ENCODE measurements around the gene INPP4A.

INPP4A gene

DNA sequence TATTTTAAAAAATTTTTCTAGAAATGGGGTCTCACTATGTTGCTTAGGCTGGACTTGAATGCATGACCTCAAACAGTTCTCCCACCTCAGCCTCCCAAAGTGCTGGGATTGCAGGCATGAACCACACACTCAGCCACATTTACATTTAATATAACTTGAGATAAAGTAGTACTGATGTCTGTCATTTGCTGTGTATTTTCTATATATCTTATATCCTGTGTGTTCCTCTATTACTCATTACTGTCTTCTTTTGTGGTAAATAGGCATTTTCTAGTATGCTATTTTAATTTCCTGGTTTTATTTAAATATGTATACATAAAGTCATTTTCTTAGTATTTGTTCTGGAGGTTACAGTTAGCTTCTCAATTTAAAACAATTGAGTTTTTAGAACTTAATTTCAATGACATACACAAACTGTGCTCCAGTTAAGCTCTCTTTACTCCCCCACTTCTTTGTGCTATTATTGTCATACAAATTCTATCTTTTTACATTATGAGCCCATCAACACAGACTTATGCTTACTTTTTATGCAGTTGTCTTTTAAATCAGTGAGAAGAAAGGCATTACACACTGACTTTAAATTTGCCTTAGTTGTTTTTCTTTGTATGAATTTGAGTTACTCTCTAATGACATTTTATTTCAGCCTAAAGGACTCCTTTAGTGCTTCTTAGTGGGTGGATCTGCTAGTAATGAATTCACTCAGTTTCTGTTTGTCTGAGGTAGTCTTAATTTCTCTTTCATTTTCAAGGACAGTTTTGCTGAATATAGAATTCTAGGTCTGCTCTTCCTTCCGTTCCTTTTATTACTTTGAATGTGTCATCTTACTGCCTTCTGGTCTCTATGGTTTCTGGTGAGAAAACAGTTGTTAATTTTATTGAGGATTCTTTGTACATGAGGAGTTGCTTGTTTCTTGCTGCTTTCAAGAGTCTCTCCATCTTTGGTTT lies 6.2 kb upstream of the INPP4A start:
- DNase-seq = peak in 1 of 3 donors; percentile 37

DNA sequence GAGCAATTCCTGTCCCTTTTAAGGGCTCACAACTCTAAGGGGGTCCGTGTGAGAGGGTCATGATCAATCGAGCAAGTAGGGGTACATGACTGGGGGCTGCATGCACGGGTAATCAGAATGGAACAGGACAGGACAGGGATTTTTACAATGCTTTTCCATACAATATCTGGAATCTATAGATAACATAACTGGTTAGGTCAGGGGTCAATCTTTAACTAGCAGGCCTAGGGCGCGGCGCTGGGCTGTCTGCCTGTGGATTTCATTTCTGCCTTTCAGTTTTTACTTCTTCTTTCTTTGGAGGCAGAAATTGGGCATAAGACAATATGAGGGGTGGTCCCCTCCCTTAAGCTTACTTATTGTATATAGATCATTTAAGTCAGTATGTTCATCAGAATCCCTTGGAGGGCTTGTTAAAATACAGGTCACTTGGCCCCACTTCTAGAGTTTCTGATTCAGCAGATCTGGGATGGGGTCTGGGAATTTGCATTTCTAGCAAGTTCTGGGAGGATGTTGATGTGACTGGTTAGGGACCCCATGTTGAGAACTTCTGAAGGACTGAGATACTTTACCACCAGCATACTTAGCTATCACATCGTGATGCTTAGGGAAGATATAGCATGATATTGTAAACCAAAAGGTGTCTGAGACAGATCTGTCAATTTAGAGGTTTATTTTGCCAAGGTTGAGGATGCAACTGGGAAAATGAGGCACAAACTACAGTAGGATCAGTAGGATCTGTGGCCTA lies 2.8 kb upstream of the INPP4A start:
- no peak for DNase-seq

DNA sequence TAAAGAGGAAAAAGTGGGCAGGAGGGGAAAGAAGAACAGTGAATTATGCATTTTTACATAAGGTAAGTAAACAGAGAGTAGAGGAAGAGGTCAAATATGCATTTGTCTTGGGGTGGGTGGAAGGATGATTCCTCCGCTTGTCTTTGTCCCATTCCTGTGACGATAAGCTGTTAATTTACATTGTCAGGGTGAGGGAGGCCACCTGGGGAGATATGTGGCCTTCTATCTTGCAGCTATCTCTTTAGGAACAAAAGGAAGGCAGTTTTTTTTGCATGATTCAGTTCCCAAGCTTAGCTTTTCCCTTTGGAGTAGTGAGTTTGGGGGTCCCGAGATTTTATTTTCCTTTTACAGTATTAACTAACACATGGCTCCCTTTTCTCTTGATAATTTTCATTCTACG lies 2.2 kb upstream of the INPP4A start:
- no peak for DNase-seq

DNA sequence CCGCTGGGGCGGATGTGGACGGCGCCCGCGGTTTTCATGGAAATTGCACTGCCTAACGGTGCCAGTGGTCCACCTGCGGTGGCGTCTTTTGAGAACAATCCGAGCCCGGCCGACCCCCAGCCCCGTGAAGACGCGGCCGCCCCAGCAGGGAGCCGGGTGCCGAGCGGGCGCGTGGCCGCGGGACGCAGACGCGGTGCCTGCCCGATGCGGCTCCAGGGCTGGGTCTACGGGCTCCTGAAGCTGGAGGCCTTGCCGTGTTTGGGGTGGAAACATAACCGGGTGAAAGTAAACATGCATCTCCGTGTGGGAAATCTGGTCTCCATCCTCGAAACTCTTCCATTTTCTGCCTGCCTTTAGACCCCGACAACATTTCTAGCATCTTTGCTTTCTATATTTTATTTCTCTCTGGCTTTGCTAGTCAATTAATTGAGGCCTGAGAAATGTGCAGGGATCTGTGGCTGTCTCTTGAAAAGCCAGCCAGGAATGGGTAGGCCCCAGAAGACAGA lies 572 bp downstream of the INPP4A start:
- DNase-seq = peak in 1 of 3 donors; percentile 43

DNA sequence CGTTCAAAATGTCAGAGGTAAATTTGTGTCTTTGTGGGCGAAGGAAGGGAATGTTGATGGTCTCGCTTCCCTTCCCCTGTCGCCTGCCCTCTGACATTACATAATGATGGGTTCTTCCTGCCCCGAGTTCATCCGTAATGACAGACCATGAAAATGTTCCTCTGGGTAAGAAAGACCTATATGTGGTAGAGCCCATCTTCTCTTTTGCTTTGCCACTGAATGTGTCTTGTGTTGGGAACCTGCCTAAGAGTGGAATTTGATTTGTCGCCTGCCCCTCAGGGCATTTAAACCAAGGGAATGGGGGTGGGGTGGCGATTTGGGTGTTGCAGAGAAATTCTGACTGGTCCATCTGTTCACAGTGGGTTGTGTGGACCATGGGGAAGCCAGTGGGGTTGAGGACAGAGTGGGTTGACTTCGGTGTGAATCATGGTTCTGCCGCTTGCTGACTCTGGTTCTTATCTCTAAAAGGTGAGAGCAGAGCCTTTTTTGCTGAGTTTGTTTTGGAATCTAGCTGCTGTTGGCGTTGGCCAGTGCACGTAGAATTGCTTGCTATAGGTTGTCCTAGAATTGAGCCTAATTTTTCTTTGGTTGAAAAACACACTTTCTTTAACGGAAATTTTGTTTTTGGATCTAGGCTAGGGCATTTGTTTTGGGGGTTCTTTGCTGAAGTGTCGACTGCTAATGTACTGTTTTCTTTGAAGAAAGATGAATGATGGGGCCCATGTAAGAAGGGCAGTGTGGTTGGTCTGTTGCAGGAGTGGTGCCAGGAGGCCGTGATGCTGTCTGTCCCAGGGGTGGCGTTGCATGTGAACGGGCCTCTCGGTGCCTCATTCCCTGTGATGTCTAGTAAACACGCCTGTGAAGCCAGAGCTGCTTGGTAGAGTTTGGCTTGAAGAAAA lies 1.3 kb downstream of the INPP4A start:
- peak; percentile 44 to 59 (median 52) for DNase-seq

DNA sequence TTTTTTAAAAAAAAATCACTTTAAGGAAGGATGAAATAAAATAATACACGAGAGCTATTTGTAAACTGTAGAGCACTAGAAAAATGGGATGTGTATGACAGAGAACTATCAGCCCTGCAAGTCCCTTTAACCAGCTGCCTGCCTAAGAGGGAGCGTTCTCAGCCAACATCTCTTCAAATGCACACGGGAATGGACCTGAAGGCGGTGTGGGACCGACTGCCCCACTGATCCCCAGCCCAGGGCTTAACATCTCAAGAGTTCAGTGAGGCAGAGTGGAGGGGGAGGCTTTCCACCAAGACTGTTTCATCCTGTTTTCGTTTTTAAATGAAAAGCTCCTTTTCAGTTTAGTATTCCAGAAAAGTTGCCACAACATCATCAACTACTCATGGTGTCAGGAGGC lies 2.2 kb downstream of the INPP4A start:
- no peak for DNase-seq

DNA sequence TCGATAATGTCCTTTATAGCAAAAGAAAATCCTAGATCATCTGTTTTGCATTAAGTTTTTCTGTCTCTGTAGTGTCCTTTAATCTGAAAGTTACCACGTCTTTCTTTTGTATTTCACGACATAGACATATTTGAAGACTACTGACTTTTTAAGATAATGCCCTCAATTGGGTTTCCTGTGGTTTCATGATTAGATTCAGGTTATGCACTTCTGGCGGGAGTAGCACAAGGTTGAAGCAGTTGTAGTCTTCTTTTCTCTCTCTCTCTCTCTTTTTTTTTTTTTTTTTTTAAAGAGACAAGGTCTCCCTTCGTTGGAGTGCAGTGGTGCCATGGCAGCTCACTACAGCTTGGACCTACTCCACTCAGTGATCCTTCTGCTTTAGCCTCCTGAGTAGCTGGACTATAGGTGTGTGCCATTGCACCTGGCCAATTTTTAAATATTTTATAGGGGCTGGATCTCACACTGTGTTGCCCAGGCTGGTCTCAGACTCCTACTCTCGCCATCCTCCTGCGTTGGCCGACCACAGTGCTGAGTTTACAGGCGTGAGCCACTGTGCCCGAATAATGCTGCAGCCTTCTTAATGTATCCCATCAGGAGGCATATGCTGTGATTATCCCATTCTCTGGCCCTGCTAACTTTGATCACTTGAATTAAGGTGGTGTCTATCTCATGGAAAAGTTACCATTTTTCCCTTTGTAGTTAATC lies 3.9 kb downstream of the INPP4A start:
- DNase-seq = no peak

- no peak for DNase-seq
These were observed 7.9 kb downstream of the INPP4A start for GRCh38 chr2:98452396-98453027.

DNA sequence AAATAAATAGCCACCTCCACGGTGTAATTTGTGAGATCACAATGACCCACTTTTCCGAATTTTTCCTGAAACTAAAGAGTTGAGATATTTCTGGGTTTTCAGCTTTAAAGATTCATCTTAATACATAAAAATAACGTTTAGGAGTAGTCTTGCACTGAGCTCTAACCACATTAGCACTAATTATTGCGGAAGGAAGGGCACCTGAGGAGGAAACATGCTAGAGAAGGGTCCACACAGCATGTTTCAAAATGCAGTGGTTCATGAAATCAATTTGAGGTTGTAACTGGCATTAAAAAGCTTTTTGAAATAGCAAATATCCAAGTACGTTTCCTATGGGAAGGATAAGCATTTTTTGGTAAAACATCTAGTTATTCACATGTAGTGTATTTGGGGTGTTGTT lies 8.4 kb downstream of the INPP4A start:
- DNase-seq = no peak

DNA sequence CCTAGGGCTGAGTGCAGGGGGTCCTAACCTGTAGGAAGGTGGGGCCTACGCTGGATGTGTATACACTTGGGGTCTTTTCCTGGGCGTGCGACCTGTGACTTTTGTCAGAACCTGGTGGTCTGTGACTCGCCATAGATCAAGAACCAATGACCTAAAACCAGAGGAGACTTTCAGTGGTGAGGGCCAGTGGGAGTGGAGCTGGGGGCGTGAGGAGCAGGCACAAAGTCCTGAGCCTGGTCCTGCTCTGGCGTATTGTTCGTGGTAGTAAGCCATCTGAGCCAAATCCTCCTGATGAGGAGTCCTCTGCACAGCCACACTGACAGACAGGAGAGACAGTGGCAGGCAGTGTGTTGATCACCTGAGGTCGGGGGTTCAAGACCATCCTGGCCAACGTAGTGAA lies 8.9 kb downstream of the INPP4A start:
- no peak for DNase-seq

GRCh38 chr2:98454073-98454472 lies 9.4 kb downstream of the INPP4A start:
- no peak for DNase-seq

DNA sequence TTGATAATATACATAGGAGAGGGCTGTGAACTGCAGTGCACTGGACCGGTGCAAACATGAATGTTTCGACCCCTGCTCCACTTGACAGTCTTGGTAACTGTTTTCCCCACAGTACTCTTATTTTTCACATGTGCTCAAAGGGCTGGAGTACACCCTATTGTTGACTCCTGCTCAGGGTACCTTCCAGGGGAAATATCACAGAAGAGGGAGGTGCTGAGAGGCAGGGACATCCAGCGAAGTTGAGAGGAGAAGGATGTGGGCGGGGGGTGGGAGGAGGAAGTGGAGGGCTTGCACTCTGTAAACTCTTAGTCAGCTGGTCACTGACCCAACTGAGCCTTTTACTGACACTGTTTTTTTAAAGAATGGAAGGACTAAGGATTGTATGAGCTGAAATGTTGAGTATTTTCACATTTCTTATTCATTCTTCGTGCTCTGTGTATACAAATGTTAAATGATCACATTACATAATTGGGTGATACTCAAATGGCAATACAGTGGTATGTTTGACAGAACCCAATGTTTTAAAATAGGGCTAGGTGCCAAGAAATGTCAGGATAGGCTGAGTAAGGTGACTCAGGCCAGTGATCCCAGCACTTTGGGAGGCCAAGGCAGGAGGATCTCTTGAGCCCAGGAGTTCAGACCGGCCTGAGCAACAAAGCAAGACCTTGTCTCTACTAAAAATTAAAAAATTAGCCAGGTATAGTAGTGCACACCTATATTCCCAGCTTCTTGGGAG lies 10.0 kb downstream of the INPP4A start:
- peak; percentile 80 to 84 (median 84) for DNase-seq

DNA sequence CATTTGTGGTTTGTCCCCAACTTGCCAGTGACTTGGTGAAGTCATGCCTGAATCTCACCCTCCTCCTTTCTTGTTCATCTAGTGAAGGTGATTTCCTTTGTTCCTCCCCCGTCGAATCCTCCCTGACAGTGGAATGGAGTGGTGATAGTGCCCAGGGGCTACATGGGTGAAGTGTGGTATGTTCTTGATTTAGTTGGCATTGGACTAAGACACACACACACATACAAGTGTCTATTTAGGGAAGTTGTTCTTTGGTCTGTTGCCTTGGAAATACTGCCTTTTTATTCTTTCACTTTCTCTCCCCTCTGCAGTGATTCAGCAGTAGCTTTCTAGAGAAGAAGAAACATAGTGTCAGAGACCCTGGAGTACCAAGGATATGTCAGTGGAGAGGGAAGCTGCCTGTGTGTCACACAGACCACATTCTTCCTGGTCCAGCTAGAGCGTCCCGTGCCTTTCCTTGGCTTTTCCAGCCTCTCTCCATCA lies 10.9 kb downstream of the INPP4A start:
- DNase-seq = peak; percentile 75 to 92 (median 85)

GRCh38 chr2:98457045-98457696 lies 12.5 kb downstream of the INPP4A start:
- no peak for DNase-seq

DNA sequence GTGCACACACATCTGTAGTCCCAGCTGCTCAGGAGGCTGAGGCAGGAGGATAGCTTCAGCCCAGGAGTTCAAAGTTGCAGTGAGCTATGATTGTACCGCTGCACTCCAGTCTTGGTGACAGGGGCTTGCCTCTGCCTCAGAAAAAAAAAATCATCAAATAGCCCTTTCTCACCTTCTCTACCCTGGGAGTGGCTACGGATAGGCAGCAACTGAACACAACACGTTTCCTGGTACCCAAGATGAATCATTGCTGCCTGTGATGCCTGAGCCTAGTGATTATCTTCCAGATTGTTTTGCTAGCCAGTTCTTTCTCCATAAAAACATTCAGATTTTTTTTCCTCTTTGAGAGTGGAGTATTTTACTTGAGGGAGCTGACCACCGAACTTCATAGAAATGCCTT lies 13.5 kb downstream of the INPP4A start:
- DNase-seq = no peak

DNA sequence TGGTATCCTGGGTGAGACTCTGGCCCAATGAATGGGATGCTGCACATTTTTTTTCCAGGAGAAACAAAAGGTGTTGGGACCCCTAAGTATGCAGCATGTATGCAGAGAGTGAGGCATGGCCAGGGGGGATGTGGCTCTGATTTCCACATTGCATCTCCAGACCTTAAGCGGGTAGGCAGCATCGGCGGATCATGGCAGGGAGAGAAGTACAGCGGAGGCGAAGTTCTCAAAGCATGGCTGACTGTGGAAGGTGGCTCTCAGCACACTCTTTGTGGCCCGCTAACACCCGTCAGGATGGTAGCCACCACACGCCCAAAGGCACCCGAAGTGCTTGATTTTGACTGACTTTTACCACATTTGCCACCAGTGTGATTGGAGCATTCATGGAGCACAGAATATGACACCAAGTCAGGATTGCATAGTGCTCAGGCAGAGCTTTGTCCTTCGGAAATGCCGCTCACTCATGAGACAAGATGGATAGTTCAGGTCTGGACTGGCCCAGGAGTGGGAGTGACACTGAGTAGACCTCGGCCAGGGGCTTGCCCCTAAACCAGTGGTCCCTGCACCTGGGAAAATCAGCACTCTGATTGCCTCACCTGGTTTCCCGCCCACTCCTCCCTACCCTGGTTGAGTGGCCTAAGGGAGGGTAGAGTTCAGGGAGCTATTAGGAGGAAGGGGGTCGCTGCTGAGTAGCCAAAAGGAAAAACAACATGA lies 14.2 kb downstream of the INPP4A start:
- DNase-seq = no peak

- DNase-seq = peak in 1 of 3 donors; percentile 20
These were observed 15.0 kb downstream of the INPP4A start for GRCh38 chr2:98459496-98460175.

- peak; percentile 65 to 75 (median 73) for DNase-seq
These were observed 16.2 kb downstream of the INPP4A start for GRCh38 chr2:98460573-98461497.
